SK-N-SH treated with all-trans-retinoic acid at 6 μM for 48 hours (cell line): ENCODE data around the gene PEX26.
A peak's percentile ranks its signal among the peaks of the same experiment; 100 is the strongest.

Experiments
- ATAC-seq: fragments of 200-7000 bp; cut with Tn5 transposase; 3 replicates; pipeline ENCODE4 v1.9.1; 2020; ENCODE audit warnings: mild to moderate bottlenecking, moderate library complexity
- ARNTL ChIP-seq: fragments of 450-650 bp; formaldehyde crosslinking; IDR thresholded peaks from 2 replicates; pipeline ENCODE4 v1.5.0; 2020; ENCODE audit warnings: low read depth, mild to moderate bottlenecking, moderate library complexity, borderline replicate concordance
- CREB5 ChIP-seq: fragments of 250-450 bp; sonication (Bioruptor Pico); IDR thresholded peaks from 2 replicates; pipeline ENCODE4 v1.5.1; 2020; ENCODE audit warnings: low read depth, mild to moderate bottlenecking, moderate library complexity
- CSDC2 ChIP-seq: fragments of 250-450 bp; sonication (Bioruptor Pico); IDR thresholded peaks from 2 replicates; pipeline ENCODE4 v1.5.0; 2020; ENCODE audit warnings: mild to moderate bottlenecking, moderate library complexity
- CSRNP3 ChIP-seq: fragments of 250-450 bp; sonication (Bioruptor Pico); IDR thresholded peaks from 2 replicates; pipeline ENCODE4 v1.5.1; 2021; ENCODE audit warnings: mild to moderate bottlenecking, moderate library complexity
- GLIS3 ChIP-seq: fragments of 250-450 bp; sonication (Bioruptor Pico); IDR thresholded peaks from 2 replicates; pipeline ENCODE4 v1.5.0; 2020; ENCODE audit warnings: mild to moderate bottlenecking, moderate library complexity
- OSR1 ChIP-seq: fragments of 250-450 bp; sonication (Bioruptor Pico); IDR thresholded peaks from 2 replicates; pipeline ENCODE4 v1.8.0; 2022; ENCODE audit warnings: moderate library complexity, mild to moderate bottlenecking, inconsistent platforms
- PATZ1 ChIP-seq: fragments of 250-450 bp; sonication (Bioruptor Pico); IDR thresholded peaks from 2 replicates; pipeline ENCODE4 v1.8.0; 2020; ENCODE audit warnings: mild to moderate bottlenecking, moderate library complexity, borderline replicate concordance
- POU6F1 ChIP-seq: fragments of 250-450 bp; sonication (Bioruptor Pico); IDR thresholded peaks from 2 replicates; pipeline ENCODE4 v1.8.0; 2021; ENCODE audit warnings: low read depth, mild to moderate bottlenecking, moderate library complexity, borderline replicate concordance
- PPARA ChIP-seq: fragments of 250-450 bp; sonication (Bioruptor Pico); IDR thresholded peaks from 2 replicates; pipeline ENCODE4 v1.5.0; 2020; ENCODE audit warnings: mild to moderate bottlenecking, borderline replicate concordance
- RARB ChIP-seq: fragments of 250-450 bp; sonication (Bioruptor Pico); IDR thresholded peaks from 2 replicates; pipeline ENCODE4 v1.8.0; 2021; ENCODE audit warnings: mild to moderate bottlenecking, moderate library complexity
- SNAI2 ChIP-seq: fragments of 250-450 bp; sonication (Bioruptor Pico); IDR thresholded peaks from 2 replicates; pipeline ENCODE4 v1.5.0; 2020; ENCODE audit warnings: mild to moderate bottlenecking, moderate library complexity
- TOX ChIP-seq: fragments of 250-450 bp; sonication (Bioruptor Pico); IDR thresholded peaks from 2 replicates; pipeline ENCODE4 v1.8.0; 2021; ENCODE audit warnings: mild to moderate bottlenecking, moderate library complexity, borderline replicate concordance
- ZC3H10 ChIP-seq: fragments of 250-450 bp; sonication (Bioruptor Pico); IDR thresholded peaks from 2 replicates; pipeline ENCODE4 v1.5.1; 2021; ENCODE audit warnings: mild to moderate bottlenecking, moderate library complexity
- ZFP3 ChIP-seq: fragments of 250-450 bp; sonication (Bioruptor Pico); IDR thresholded peaks from 2 replicates; pipeline ENCODE4 v1.5.0; 2020; ENCODE audit warnings: mild to moderate bottlenecking, moderate library complexity
- ZFP30 ChIP-seq: fragments of 450-650 bp; formaldehyde crosslinking; IDR thresholded peaks from 2 replicates; pipeline ENCODE4 v1.5.0; 2022; ENCODE audit warnings: mild to moderate bottlenecking, moderate library complexity
- ZNF565 ChIP-seq: fragments of 450-650 bp; formaldehyde crosslinking; conservative IDR thresholded peaks from 2 replicates; pipeline ENCODE4 v1.5.0; 2020; ENCODE audit warnings: low read depth, mild to moderate bottlenecking, moderate library complexity
- ZNF70 ChIP-seq: fragments of 450-650 bp; formaldehyde crosslinking; IDR thresholded peaks from 2 replicates; pipeline ENCODE4 v1.5.0; 2020; ENCODE audit warnings: mild to moderate bottlenecking, moderate library complexity

The PEX26 gene

GRCh38 chr22:18110194-18110953 is 32.6 kb downstream of the PEX26 start, which contains the start of gene TUBA8:
Gene TUBA8 (plus strand): TSS chr22:18110809. CDS start chr22:18110866, 57 bp downstream.
- ATAC-seq: peak; percentile 83
- TF ChIP-seq RARB (CRISPR knock-in tag): no peak
- no peak for TF ChIP-seq ZNF70 (CRISPR knock-in tag)
- no peak for TF ChIP-seq ARNTL (CRISPR knock-in tag)
- TF ChIP-seq OSR1: no peak

GRCh38 chr22:18110954-18111758 is 33.4 kb downstream of the PEX26 start:
- no peak for ATAC-seq
- TF ChIP-seq CREB5 (CRISPR knock-in tag): no peak
- TF ChIP-seq CSDC2 (CRISPR knock-in tag): no peak
- no peak for TF ChIP-seq ZFP30
- no peak for TF ChIP-seq TOX (CRISPR knock-in tag)
- TF ChIP-seq ZFP3 (CRISPR knock-in tag): no peak
- no peak for TF ChIP-seq SNAI2
- no peak for TF ChIP-seq CSRNP3 (CRISPR knock-in tag)
- no peak for TF ChIP-seq PATZ1 (CRISPR knock-in tag)
- TF ChIP-seq ZNF70 (CRISPR knock-in tag): no peak
- no peak for TF ChIP-seq ZNF565
- no peak for TF ChIP-seq POU6F1 (CRISPR knock-in tag)
- no peak for TF ChIP-seq ARNTL (CRISPR knock-in tag)
- no peak for TF ChIP-seq PPARA (CRISPR knock-in tag)
- no peak for TF ChIP-seq RARB (CRISPR knock-in tag)

GRCh38 chr22:18111759-18112330 is 34.1 kb downstream of the PEX26 start:
- ATAC-seq: no peak
- TF ChIP-seq TOX (CRISPR knock-in tag) (no peak), ZNF70 (CRISPR knock-in tag) (no peak), ZC3H10 (CRISPR knock-in tag) (no peak), SNAI2 (no peak), CSDC2 (CRISPR knock-in tag) (no peak), RARB (CRISPR knock-in tag) (no peak)

- no peak for ATAC-seq
- TF ChIP-seq RARB (CRISPR knock-in tag) (no peak), OSR1 (no peak), GLIS3 (CRISPR knock-in tag) (no peak)
Measured at GRCh38 chr22:18112440-18112839, 34.6 kb downstream of the PEX26 start.
